GM18498 (cell line): Measurements from ENCODE around the gene ZFAND6.
"Not testable (repeated sequence)": the region's sequence is repeated elsewhere in the genome, so short reads cannot be mapped to it uniquely, and the experiment has no call there.

Experiments
- ATAC-seq: cut with Tn5 transposase; IDR thresholded peaks from one replicate; pipeline ENCODE4 v1.9.1; 2021; ENCODE audit warnings: mild to moderate bottlenecking, moderate library complexity; ENCODE audit not compliant: unreplicated experiment

Gene ZFAND6

GRCh38 chr15:80095511-80095910 is 36.0 kb downstream of the ZFAND6 start:
- ATAC-seq: no peak

GRCh38 chr15:80095969-80096368 is 36.5 kb downstream of the ZFAND6 start:
- no peak for ATAC-seq

GRCh38 chr15:80098341-80098740 is 38.9 kb downstream of the ZFAND6 start:
- no peak for ATAC-seq

GRCh38 chr15:80099241-80099640 is 39.8 kb downstream of the ZFAND6 start:
- ATAC-seq: peak; percentile 55

GRCh38 chr15:80099662-80100061 is 40.2 kb downstream of the ZFAND6 start:
- ATAC-seq: peak; percentile 76

GRCh38 chr15:80100247-80100646 is 40.8 kb downstream of the ZFAND6 start:
- ATAC-seq: no peak

GRCh38 chr15:80105193-80105592 is 45.7 kb downstream of the ZFAND6 start:
- no peak for ATAC-seq

GRCh38 chr15:80105595-80105994 is 46.1 kb downstream of the ZFAND6 start:
- ATAC-seq: no peak

- ATAC-seq: no peak
Measured at GRCh38 chr15:80106051-80106450, 46.6 kb downstream of the ZFAND6 start.

- no peak for ATAC-seq
Measured at GRCh38 chr15:80107204-80107603, 47.7 kb downstream of the ZFAND6 start.

- no peak for ATAC-seq
Measured at GRCh38 chr15:80107774-80108173, 48.3 kb downstream of the ZFAND6 start.

GRCh38 chr15:80109388-80109787 is 49.9 kb downstream of the ZFAND6 start:
- ATAC-seq: no peak

- no peak for ATAC-seq
Measured at GRCh38 chr15:80110920-80111319, 51.4 kb downstream of the ZFAND6 start.

- ATAC-seq: no peak
Measured at GRCh38 chr15:80114114-80114513, 54.6 kb downstream of the ZFAND6 start.

- no peak for ATAC-seq
Measured at GRCh38 chr15:80115021-80115420, 55.5 kb downstream of the ZFAND6 start.

- no peak for ATAC-seq
Measured at GRCh38 chr15:80118956-80119355, 59.5 kb downstream of the ZFAND6 start.

GRCh38 chr15:80120636-80121035 is 61.2 kb downstream of the ZFAND6 start:
- no peak for ATAC-seq

GRCh38 chr15:80121546-80121945 is 62.1 kb downstream of the ZFAND6 start:
- ATAC-seq: no peak

- no peak for ATAC-seq
Measured at GRCh38 chr15:80123034-80123433, 63.6 kb downstream of the ZFAND6 start.

- ATAC-seq: not testable (repeated sequence)
Measured at GRCh38 chr15:80127253-80127652, 67.8 kb downstream of the ZFAND6 start.

- ATAC-seq: no peak
Measured at GRCh38 chr15:80127911-80128310, 68.4 kb downstream of the ZFAND6 start.

- ATAC-seq: no peak
Measured at GRCh38 chr15:80132382-80132781, 72.9 kb downstream of the ZFAND6 start.

- ATAC-seq: no peak
Measured at GRCh38 chr15:80136854-80137253, 77.4 kb downstream of the ZFAND6 start.

GRCh38 chr15:80138961-80139360 is 79.5 kb downstream of the ZFAND6 start:
- no peak for ATAC-seq
